Adrenal gland (tissue), 5 donors: ENCODE measurements around the gene DHFR2.

Experiments used
- CTCF ChIP-seq, 6 experiments: fragments of 450-650 bp in 4 of 6; fragments of 200-600 bp in 2 of 6; sonication (generic) in 1 of 6; IDR thresholded peaks; 1 replicate in 5 of 6; 2 replicates in 1 of 6; pipeline versions ENCODE4 v1.5.1 to v1.8.0; 2016 to 2021; ENCODE audit warnings: antibody characterized with exemption in 6 of 6, mild to moderate bottlenecking in 2 of 6, moderate library complexity in 1 of 6
- POLR2A ChIP-seq, 2 donors: fragments of 450-650 bp; IDR thresholded peaks; one replicate each; pipeline ENCODE4 v1.6.1; 2017; ENCODE audit warnings: antibody characterized with exemption in 2 of 2, mild to moderate bottlenecking in 2 of 2, moderate library complexity in 1 of 2
- donor health status: DM: no; HTN: no; CAD: no.

DNA sequence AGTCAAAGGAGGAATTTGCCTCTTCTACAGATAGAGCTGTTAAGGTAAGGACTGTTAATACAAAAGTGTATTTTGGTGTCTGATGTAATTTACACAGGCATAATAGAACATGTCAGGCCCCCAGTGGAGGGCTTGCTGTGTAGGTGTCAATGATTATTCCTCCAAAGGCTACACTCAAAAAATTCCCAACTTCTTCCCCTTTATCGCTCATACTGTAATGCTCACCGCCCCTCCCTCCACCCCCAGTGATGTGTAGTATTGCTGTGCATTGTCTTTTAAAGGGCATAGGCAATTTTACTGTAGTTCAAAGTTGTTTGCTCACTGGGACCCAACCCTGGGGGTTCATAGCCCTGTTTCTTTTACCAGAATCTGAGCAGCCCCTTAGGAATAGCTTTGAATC is 32.4 kb upstream of the DHFR2 start:
- TF ChIP-seq POLR2A (IDR thresholded peaks at IDR 0.05) (no peak), CTCF (IDR thresholded peaks at IDR 0.05) (no peak)
